ENCODE data around the gene TDRD9. TPM values are rescaled to one million over a fixed set of nuclear protein-coding genes. Genes with fewer than 3 reads are reported as not detected.

TDRD9 gene
- total RNA-seq, 6 donors from 2014 or later, result 3.1 to 7.9 (median 5.1) TPM

- peak overlapping the region in 2 of 4 donors; percentile 3 to 13 for H3K4me3 ChIP-seq
- peak overlapping the region in 2 of 4 donors; percentile 21 to 33 for H3K27ac ChIP-seq
- H3K9me3 ChIP-seq, result no peaks in the 10 kb centered on the region
- H3K36me3 ChIP-seq, result no peaks in the 10 kb centered on the region
- no peak for TF ChIP-seq EP300 (IDR thresholded peaks at IDR 0.05)
- no peak for TF ChIP-seq POLR2A (IDR thresholded peaks at IDR 0.05)
- TF ChIP-seq POLR2AphosphoS5 (IDR thresholded peaks at IDR 0.05), result no peak
- TF ChIP-seq CTCF (IDR thresholded peaks at IDR 0.05), result no peak
- ATAC-seq (ENCODE audit: low FRiP score in 2 of 2) (peak; percentile 3 to 60), DNase-seq (peak in 1 of 2 donors; percentile 87)
- no peaks in the 10 kb centered on the region for H3K27me3 ChIP-seq
- WGBS, 2 donors, result 61 to 72% methylated on average over 22 to 29 of the region's 31 CpGs
- H3K4me1 ChIP-seq, result peaks cover 0 to 30% (median 12%) of the 10 kb centered on the region in 4 donors
Observed at GRCh38 chr14:103889313-103890051, 38.8 kb upstream of the TDRD9 start.

GRCh38 chr14:103890052-103890371 lies 38.2 kb upstream of the TDRD9 start:
- no peak overlapping the region for H3K4me3 ChIP-seq
- H3K27ac ChIP-seq, result peak overlapping the region in 1 of 4 donors; percentile 21
- DNase-seq (no peak), ATAC-seq (ENCODE audit: low FRiP score in 2 of 2) (no peak)
- no peaks in the 10 kb centered on the region for H3K36me3 ChIP-seq
- TF ChIP-seq CTCF (IDR thresholded peaks at IDR 0.05) (no peak), EP300 (IDR thresholded peaks at IDR 0.05) (no peak), POLR2AphosphoS5 (IDR thresholded peaks at IDR 0.05) (no peak), POLR2A (IDR thresholded peaks at IDR 0.05) (no peak)
- no peaks in the 10 kb centered on the region for H3K27me3 ChIP-seq
- H3K4me1 ChIP-seq, result peaks cover 0 to 30% (median 14%) of the 10 kb centered on the region in 4 donors
- 66 to 88% methylated on average over 4 to 6 of the region's 10 CpGs for WGBS, 2 donors
- no peaks in the 10 kb centered on the region for H3K9me3 ChIP-seq

- Histone ChIP-seq H3K36me3 (no peaks in the 10 kb centered on the region), H3K4me1 (peaks cover 0 to 30% (median 14%) of the 10 kb centered on the region in 4 donors), H3K27ac (no peak overlapping the region), H3K4me3 (no peak overlapping the region), H3K27me3 (no peaks in the 10 kb centered on the region), H3K9me3 (no peaks in the 10 kb centered on the region)
- WGBS, 2 donors, result 72 to 82% methylated on average over 7 to 18 of the region's 18 CpGs
- DNase-seq (no peak), ATAC-seq (ENCODE audit: low FRiP score in 2 of 2) (no peak)
- TF ChIP-seq CTCF (IDR thresholded peaks at IDR 0.05) (no peak), EP300 (IDR thresholded peaks at IDR 0.05) (no peak), POLR2A (IDR thresholded peaks at IDR 0.05) (no peak), POLR2AphosphoS5 (IDR thresholded peaks at IDR 0.05) (no peak)
Observed at GRCh38 chr14:103890821-103891666, 37.2 kb upstream of the TDRD9 start.

GRCh38 chr14:103891667-103892215 lies 36.5 kb upstream of the TDRD9 start:
- no peak overlapping the region for H3K27ac ChIP-seq
- TF ChIP-seq EP300 (IDR thresholded peaks at IDR 0.05) (no peak), CTCF (IDR thresholded peaks at IDR 0.05) (no peak), POLR2A (IDR thresholded peaks at IDR 0.05) (no peak), POLR2AphosphoS5 (IDR thresholded peaks at IDR 0.05) (no peak)
- peaks cover 0 to 26% (median 14%) of the 10 kb centered on the region in 4 donors for H3K4me1 ChIP-seq
- ATAC-seq (ENCODE audit: low FRiP score in 2 of 2) (no peak), DNase-seq (no peak)
- no peaks in the 10 kb centered on the region for H3K9me3 ChIP-seq
- no peak overlapping the region for H3K4me3 ChIP-seq
- 93 to 95% methylated on average over 11 to 13 of the region's 15 CpGs for WGBS, 2 donors
- no peaks in the 10 kb centered on the region for H3K27me3 ChIP-seq
- H3K36me3 ChIP-seq, result no peaks in the 10 kb centered on the region
